ENCODE results near the gene LRP4. TPM values are rescaled to one million over a fixed set of nuclear protein-coding genes. Genes with fewer than 3 reads are reported as not detected.

Gene LRP4, protein sequence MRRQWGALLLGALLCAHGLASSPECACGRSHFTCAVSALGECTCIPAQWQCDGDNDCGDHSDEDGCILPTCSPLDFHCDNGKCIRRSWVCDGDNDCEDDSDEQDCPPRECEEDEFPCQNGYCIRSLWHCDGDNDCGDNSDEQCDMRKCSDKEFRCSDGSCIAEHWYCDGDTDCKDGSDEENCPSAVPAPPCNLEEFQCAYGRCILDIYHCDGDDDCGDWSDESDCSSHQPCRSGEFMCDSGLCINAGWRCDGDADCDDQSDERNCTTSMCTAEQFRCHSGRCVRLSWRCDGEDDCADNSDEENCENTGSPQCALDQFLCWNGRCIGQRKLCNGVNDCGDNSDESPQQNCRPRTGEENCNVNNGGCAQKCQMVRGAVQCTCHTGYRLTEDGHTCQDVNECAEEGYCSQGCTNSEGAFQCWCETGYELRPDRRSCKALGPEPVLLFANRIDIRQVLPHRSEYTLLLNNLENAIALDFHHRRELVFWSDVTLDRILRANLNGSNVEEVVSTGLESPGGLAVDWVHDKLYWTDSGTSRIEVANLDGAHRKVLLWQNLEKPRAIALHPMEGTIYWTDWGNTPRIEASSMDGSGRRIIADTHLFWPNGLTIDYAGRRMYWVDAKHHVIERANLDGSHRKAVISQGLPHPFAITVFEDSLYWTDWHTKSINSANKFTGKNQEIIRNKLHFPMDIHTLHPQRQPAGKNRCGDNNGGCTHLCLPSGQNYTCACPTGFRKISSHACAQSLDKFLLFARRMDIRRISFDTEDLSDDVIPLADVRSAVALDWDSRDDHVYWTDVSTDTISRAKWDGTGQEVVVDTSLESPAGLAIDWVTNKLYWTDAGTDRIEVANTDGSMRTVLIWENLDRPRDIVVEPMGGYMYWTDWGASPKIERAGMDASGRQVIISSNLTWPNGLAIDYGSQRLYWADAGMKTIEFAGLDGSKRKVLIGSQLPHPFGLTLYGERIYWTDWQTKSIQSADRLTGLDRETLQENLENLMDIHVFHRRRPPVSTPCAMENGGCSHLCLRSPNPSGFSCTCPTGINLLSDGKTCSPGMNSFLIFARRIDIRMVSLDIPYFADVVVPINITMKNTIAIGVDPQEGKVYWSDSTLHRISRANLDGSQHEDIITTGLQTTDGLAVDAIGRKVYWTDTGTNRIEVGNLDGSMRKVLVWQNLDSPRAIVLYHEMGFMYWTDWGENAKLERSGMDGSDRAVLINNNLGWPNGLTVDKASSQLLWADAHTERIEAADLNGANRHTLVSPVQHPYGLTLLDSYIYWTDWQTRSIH (N-terminal part only)
- total RNA-seq (10 to 100 TPM; 11.5 to 33.2 (median 20.2) TPM), polyA plus RNA-seq (10 to 100 TPM in 1 of 2 donors, 1 to 10 TPM in 1; 6.7 to 10.3 TPM)
- long read RNA-seq, donor 1, partial matches to known transcripts = 3 of 16 reads
- long read RNA-seq, donor 1, other reads (novel, unspliced or antisense) = 13 of 16 reads
- long read RNA-seq, donor 2, full-length matches to known transcripts = 1 of 19 reads
- long read RNA-seq, donor 2, partial matches to known transcripts = 4 of 19 reads
- long read RNA-seq, donor 2, other reads (novel, unspliced or antisense) = 14 of 19 reads
- long read RNA-seq, donor 3, partial matches to known transcripts = 2 of 5 reads
- long read RNA-seq, donor 3, other reads (novel, unspliced or antisense) = 3 of 5 reads

DNA sequence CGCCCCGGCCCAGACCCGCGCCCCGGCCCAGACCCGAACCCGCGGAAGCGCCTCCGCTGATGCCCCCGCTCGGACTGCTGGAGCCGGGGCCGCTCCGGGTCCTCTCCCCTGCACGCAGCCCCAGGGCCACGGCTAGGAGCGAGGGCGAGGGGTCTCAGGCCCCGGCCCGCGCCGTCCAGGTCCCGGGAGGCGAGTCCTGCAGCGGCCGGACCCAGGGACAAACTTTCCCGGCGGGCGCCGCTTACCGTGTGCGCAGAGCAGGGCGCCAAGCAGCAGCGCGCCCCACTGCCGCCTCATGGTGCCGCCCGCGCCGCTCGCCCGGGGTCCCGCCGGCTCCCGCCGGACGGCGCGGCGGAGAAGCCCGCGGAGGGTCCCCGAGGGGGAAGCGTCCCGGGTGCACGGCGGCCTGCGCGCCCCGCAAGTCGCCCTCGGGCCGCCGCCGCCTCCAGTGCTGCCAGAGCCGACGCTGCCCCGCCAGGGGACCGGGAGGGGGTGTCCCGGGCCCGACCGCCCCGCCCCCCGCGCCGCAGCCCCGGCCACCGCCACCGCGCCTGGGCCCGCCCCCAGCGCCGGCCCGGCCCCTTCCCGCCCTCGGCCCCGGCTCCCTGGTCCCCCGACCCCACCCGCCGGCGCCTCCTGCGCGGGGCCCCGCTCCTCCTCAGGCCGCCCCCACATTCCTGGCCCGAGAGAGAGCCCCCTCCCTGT, at the start of gene LRP4:
TSS of gene LRP4 (minus strand) at position 468 of the 705 bp plus-strand sequence. CDS start at position 297, 171 bp downstream.
- Histone ChIP-seq H3K36me3 (no peaks in the 10 kb centered on the region), H3K9me3 (no peaks in the 10 kb centered on the region), H3K4me3 (peak within 1 kb of the TSS; percentile 42 to 81 (median 70)), H3K27me3 (peaks cover 0 to 62% (median 7%) of the 10 kb centered on the region in 7 donors), H3K4me1 (peaks cover 4 to 74% (median 45%) of the 10 kb centered on the region in 9 donors), H3K27ac (peak within 1 kb of the TSS; percentile 54 to 91 (median 80))
- WGBS, 2 donors = 0 to 1% methylated on average over 62 to 94 of the region's 97 CpGs
- DNase-seq (peak; percentile 42 to 66), ATAC-seq (peak in 7 of 8 donors; percentile 24 to 70 (median 38))
- TF ChIP-seq, protein P1, sequence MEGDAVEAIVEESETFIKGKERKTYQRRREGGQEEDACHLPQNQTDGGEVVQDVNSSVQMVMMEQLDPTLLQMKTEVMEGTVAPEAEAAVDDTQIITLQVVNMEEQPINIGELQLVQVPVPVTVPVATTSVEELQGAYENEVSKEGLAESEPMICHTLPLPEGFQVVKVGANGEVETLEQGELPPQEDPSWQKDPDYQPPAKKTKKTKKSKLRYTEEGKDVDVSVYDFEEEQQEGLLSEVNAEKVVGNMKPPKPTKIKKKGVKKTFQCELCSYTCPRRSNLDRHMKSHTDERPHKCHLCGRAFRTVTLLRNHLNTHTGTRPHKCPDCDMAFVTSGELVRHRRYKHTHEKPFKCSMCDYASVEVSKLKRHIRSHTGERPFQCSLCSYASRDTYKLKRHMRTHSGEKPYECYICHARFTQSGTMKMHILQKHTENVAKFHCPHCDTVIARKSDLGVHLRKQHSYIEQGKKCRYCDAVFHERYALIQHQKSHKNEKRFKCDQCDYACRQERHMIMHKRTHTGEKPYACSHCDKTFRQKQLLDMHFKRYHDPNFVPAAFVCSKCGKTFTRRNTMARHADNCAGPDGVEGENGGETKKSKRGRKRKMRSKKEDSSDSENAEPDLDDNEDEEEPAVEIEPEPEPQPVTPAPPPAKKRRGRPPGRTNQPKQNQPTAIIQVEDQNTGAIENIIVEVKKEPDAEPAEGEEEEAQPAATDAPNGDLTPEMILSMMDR (IDR thresholded peaks at IDR 0.05) = peak in 1 of 9 donors; percentile 5
- intact Hi-C loops (cut with DNase I) = no loop called here

DNA sequence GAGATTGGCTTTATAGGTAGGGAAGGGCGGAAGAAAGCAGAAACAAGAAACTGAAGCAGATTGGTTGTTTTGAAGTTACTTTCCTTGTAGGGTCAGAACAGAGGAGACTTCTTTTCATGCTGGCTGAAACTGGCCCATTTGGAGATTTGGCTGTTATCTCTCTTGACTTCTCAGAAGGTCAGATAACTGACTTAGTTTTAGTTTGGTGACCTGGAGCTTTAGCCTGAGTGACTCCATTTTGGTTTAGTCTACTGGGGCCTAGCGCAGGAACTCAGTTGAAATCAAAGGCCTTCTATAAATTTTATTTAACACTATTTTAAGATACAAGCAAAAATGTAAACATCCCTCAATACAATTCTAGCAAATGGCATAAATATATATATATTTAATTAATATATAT, 49.6 kb upstream of the LRP4 start:
- TF ChIP-seq, protein P1 (IDR thresholded peaks at IDR 0.05) = no peak
- H3K27ac ChIP-seq = no peak overlapping the region
- H3K36me3 ChIP-seq = no peaks in the 10 kb centered on the region
- 99 to 100% methylated on average over 2 of the region's 2 CpGs for WGBS, 2 donors
- no peaks in the 10 kb centered on the region for H3K27me3 ChIP-seq
- H3K4me3 ChIP-seq = no peak overlapping the region
- H3K4me1 ChIP-seq = peaks cover 0 to 7% (median 0%) of the 10 kb centered on the region in 9 donors
- intact Hi-C loops (cut with DNase I) = no loop called here
- DNase-seq = no peak
- H3K9me3 ChIP-seq = no peaks in the 10 kb centered on the region
- ATAC-seq = no peak

DNA sequence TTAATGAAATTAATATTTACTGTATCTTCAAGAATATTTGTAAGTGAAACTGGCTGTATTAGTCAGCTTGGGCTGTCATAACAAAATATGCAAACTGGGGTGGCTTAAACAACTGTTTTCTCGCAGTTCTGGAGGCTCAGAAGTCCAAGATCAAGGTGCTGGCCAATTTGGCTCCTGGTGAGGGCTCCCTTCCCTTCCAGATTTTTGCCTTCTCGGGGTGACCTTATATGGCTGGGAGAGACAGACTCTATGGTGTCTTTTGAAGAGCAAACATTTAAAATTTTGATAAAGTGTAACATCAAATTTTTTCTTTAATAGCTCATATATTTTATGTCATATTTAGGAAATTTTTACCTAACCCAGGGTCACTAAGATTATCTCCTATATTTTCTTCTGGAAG, 48.4 kb upstream of the LRP4 start:
- no peak overlapping the region for H3K27ac ChIP-seq
- peaks cover 0 to 2% (median 0%) of the 10 kb centered on the region in 9 donors for H3K4me1 ChIP-seq
- TF ChIP-seq, protein P1 (IDR thresholded peaks at IDR 0.05) = no peak
- 79 to 81% methylated on average over 2 of the region's 2 CpGs for WGBS, 2 donors
- peaks cover 0 to 3% (median 0%) of the 10 kb centered on the region in 11 donors for H3K9me3 ChIP-seq
- ATAC-seq (no peak), DNase-seq (no peak)
- H3K36me3 ChIP-seq = no peaks in the 10 kb centered on the region
- intact Hi-C loops (cut with DNase I) = no loop called here
- no peak overlapping the region for H3K4me3 ChIP-seq
- no peaks in the 10 kb centered on the region for H3K27me3 ChIP-seq

Data from heart right ventricle (tissue), 16 donors.